BJ (cell line): ENCODE measurements around the gene CLEC16A. TPM values are rescaled to one million over a fixed set of nuclear protein-coding genes. Genes with fewer than 3 reads are reported as not detected.

Experiments
- CTCF ChIA-PET: fragments of 350-600 bp; formaldehyde crosslinking; extraction: SDS; loops from one replicate; lab custom pipeline; 2021; ENCODE audit warnings: antibody characterized with exemption, inconsistent platforms; lab: Yijun Ruan, JAX
- POLR2A ChIA-PET: fragments of 300-600 bp; sonication (Branson Sonifier 250); formaldehyde crosslinking; extraction: SDS; loops from one replicate; lab custom pipeline; 2021; ENCODE audit warnings: antibody characterized with exemption; lab: Charles Lee
- DNase-seq: peaks from one replicate; pipeline ENCODE4 v3.0.0-alpha.2; 2011; ENCODE audit warnings: low read depth
- H3K27me3 ChIP-seq: 2 replicates; pipeline ENCODE4 v1.6.0; 2011; ENCODE audit warnings: low read length; ENCODE audit not compliant: control insufficient read depth, insufficient read depth
- H3K36me3 ChIP-seq: 2 replicates; pipeline ENCODE4 v1.5.1; 2011; ENCODE audit warnings: low read length; ENCODE audit not compliant: control insufficient read depth, insufficient read depth
- H3K4me3 ChIP-seq: 2 replicates; pipeline ENCODE4 v1.5.1; 2011; ENCODE audit warnings: low read depth, mild to moderate bottlenecking, control low read depth, low read length
- polyA plus RNA-seq: library from polyadenylated mRNA; depleted of rRNA; stranded (reverse); fragments of >200 nt; gene quantifications from 2 replicates; pipeline ENCODE4 v1.2.3, GENCODE V29; 2011
- TF ChIP-seq, protein P1 (sequence below): IDR thresholded peaks from 2 replicates; pipeline ENCODE4 v1.5.1; 2011; ENCODE audit warnings: low read depth, mild to moderate bottlenecking, control low read depth, inconsistent platforms, low read length, moderate library complexity; ENCODE audit not compliant: insufficient read depth

CLEC16A gene
- polyA plus RNA-seq, 1 experiment, result 8.7 TPM

DNA sequence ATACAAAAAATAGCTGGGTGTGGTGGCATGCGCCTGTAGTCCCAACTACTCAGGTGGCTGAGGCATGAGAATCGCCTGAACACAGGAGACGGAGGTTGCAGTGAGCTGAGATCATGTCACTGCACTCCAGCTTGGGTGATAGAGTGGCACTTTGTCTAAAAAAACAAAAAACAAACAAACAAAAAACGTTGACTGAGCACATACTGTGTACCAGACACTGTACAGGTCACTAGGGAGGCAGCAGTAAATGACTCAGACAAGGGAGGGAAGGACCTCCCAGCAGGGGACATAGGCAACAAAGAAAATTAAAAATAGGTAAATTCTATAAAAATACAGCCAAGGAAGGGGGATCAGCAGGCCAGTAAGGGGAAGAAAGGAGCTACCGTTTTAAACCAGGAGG lies 247.3 kb downstream of the CLEC16A start:
- Histone ChIP-seq H3K27me3 (no peaks in the 10 kb centered on the region), H3K36me3 (no peaks in the 10 kb centered on the region), H3K4me3 (no peak overlapping the region)
- TF ChIP-seq, protein P1, sequence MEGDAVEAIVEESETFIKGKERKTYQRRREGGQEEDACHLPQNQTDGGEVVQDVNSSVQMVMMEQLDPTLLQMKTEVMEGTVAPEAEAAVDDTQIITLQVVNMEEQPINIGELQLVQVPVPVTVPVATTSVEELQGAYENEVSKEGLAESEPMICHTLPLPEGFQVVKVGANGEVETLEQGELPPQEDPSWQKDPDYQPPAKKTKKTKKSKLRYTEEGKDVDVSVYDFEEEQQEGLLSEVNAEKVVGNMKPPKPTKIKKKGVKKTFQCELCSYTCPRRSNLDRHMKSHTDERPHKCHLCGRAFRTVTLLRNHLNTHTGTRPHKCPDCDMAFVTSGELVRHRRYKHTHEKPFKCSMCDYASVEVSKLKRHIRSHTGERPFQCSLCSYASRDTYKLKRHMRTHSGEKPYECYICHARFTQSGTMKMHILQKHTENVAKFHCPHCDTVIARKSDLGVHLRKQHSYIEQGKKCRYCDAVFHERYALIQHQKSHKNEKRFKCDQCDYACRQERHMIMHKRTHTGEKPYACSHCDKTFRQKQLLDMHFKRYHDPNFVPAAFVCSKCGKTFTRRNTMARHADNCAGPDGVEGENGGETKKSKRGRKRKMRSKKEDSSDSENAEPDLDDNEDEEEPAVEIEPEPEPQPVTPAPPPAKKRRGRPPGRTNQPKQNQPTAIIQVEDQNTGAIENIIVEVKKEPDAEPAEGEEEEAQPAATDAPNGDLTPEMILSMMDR, result no peak
- CTCF ChIA-PET, result no interaction called here
- POLR2A ChIA-PET, result interaction anchor here (0.6 kb wide), 1 partner anchor 29 kb away, joined by 3 read pairs; no protein-coding TSS in a partner anchor
- no peak for DNase-seq

DNA sequence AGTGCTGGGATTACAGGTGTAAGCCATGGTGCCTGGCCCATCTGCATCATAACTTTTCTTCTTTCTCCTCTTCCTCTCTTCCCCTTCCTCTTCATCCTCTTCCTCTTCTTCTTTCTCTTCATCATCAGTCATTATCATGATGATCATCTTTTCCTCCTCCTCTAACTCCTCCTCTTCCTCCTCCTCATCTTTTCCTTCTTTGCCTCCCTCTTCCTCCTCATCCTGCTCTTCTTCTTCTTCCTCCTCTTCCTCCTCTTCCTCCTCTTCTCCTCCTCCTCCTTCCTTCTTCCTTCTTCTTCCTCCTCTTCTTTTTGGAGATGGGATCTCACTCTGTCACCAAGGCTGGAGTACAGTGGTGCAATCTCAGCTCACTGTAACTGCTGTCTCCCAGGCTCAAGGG lies 249.1 kb downstream of the CLEC16A start:
- H3K36me3 ChIP-seq, result no peaks in the 10 kb centered on the region
- CTCF ChIA-PET, result no interaction called here
- POLR2A ChIA-PET, result no interaction called here

DNA sequence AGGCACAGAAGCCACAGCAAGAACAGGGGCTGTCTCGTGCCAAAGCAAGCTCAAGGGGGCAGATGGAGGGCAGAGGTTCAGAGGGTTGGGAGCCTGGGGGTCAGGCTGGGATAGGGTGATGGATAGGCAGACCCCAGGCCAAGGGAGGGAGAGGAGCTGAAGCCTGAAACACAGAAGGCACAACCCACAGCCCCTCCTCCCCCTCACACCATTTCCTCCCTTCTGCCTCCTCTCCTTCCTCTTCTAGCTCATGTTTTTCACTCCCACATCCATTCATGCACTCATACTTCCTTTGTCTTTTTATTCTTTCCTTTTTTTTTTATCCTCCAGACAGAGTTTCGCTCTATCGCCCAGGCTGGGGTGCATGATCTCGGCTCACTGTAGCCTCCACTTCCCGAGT lies 250.5 kb downstream of the CLEC16A start:
- no peak for DNase-seq
- Histone ChIP-seq H3K36me3 (no peaks in the 10 kb centered on the region), H3K27me3 (no peaks in the 10 kb centered on the region), H3K4me3 (no peak overlapping the region)
- CTCF ChIA-PET, result interaction anchor here (1.9 kb wide), 1 partner anchor 11 kb away, joined by 5 read pairs; no protein-coding TSS in a partner anchor
- TF ChIP-seq, protein P1, result no peak
- POLR2A ChIA-PET, result no interaction called here

More for the DNA sequence above, 249.1 kb downstream of the CLEC16A start:
- TF ChIP-seq, protein P1, result no peak
- DNase-seq, result no peak
- no peaks in the 10 kb centered on the region for H3K27me3 ChIP-seq
- no peak overlapping the region for H3K4me3 ChIP-seq

DNA sequence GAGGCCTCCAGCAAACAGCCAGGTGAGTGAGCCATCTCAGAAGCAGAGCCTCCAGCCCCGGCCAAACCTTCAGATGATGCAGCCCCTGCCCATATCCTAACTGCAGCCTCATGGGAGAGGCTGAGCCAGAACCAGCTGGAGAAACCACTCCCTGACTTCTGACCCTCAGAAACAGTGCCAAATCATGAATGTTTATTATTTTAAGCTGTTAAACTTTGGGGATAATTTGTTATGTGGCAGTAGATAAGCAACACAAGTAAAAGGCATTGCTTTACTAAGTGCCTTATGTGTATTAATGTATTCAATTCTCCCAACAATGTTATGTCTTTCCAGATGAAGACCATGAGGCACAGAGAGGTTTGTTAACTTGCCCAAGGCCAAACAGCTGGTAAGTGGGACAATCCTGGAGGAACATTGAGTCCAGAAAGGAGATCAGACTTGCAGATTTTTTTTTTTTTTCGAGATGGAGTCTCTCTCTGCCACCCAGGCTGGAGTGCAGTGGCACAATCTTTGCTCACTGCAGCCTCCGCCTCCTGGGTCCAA lies 252.0 kb downstream of the CLEC16A start:
- H3K27me3 ChIP-seq, result no peaks in the 10 kb centered on the region
- ChIA-PET POLR2A (interaction anchor here (0.6 kb wide), 1 partner anchor 41 kb away, joined by 3 read pairs; no protein-coding TSS in a partner anchor), CTCF (no interaction called here)
- H3K4me3 ChIP-seq, result no peak overlapping the region
- TF ChIP-seq, protein P1, result no peak
- H3K36me3 ChIP-seq, result no peaks in the 10 kb centered on the region
- no peak for DNase-seq

DNA sequence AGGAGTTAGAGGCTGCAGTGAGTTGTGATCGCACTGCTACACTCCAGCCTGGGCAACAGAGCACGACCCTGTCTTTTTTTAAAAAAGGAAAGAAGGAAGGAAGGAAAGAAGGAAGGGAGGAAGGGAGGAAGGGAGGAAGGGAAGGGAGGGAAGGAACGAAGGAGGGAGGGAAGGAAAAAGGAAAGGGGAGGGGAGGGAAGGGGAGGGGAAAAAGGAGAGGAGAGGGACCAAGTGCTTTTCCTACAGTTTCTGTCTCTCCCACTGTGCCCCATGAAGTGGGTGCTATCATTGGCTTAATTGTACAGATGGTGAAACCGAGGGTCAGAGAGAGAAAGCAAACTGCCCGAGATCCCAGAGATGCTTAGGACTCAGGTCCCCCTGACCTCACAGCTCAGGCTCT lies 254.0 kb downstream of the CLEC16A start:
- CTCF ChIA-PET, result no interaction called here
- Histone ChIP-seq H3K4me3 (no peak overlapping the region), H3K27me3 (no peaks in the 10 kb centered on the region), H3K36me3 (no peaks in the 10 kb centered on the region)
- POLR2A ChIA-PET, result no interaction called here
- no peak for DNase-seq
- TF ChIP-seq, protein P1, result no peak
